OCI-M2 (cell line): ENCODE results near the gene IDH2.

Source experiments
- DNase-seq: peaks from one replicate; lab custom pipeline; 2025; ENCODE audit not compliant: unreplicated experiment; lab: John Stamatoyannopoulos, UW

IDH2 gene

GRCh38 chr15:90044916-90045371 lies 57.3 kb downstream of the IDH2 start:
- DNase-seq = no peak

- DNase-seq = no peak
Measured at GRCh38 chr15:90044191-90044590, 58.1 kb downstream of the IDH2 start.

GRCh38 chr15:90043530-90044010 lies 58.7 kb downstream of the IDH2 start:
- DNase-seq = no peak

GRCh38 chr15:90042766-90043529 lies 59.3 kb downstream of the IDH2 start:
- no peak for DNase-seq

- no peak for DNase-seq
Measured at GRCh38 chr15:90042356-90042755, 59.9 kb downstream of the IDH2 start.

- no peak for DNase-seq
Measured at GRCh38 chr15:90040618-90041017, 61.6 kb downstream of the IDH2 start.

GRCh38 chr15:90039996-90040395 lies 62.3 kb downstream of the IDH2 start:
- DNase-seq = no peak

GRCh38 chr15:90038632-90039095 lies 63.6 kb downstream of the IDH2 start:
- DNase-seq = no peak

GRCh38 chr15:90037961-90038631 lies 64.2 kb downstream of the IDH2 start:
- DNase-seq = no peak

GRCh38 chr15:90037511-90037860 lies 64.8 kb downstream of the IDH2 start:
- no peak for DNase-seq

- no peak for DNase-seq
Measured at GRCh38 chr15:90036806-90037510, 65.3 kb downstream of the IDH2 start.

- DNase-seq = no peak
Measured at GRCh38 chr15:90036343-90036742, 65.9 kb downstream of the IDH2 start.

GRCh38 chr15:90035840-90036230 lies 66.4 kb downstream of the IDH2 start:
- DNase-seq = no peak

GRCh38 chr15:90035095-90035839 lies 67.0 kb downstream of the IDH2 start:
- no peak for DNase-seq

GRCh38 chr15:90033448-90033847 lies 68.8 kb downstream of the IDH2 start:
- no peak for DNase-seq
